ENCODE measurements around the gene DYNC1LI1. TPM values are rescaled to one million over a fixed set of nuclear protein-coding genes. Genes with fewer than 3 reads are reported as not detected.

Gene DYNC1LI1
- total RNA-seq, 1 experiment from 2014 or later, result 42.8 TPM

- DNase-seq (ENCODE audit: low spot score), result no peak
- H3K27me3 Mint-ChIP-seq (ENCODE audit: low read depth), result no peaks in the 10 kb centered on the region
- no peak overlapping the region for H3K27ac Mint-ChIP-seq
- no peak overlapping the region for H3K4me3 Mint-ChIP-seq
- TF ChIP-seq ATF2 (CRISPR knock-in tag; IDR thresholded peaks at IDR 0.05; ENCODE audit: borderline replicate concordance, low read depth), result no peak
- no peak for TF ChIP-seq ATF1 (CRISPR knock-in tag; IDR thresholded peaks at IDR 0.05)
- TF ChIP-seq SOX15 (CRISPR knock-in tag; IDR thresholded peaks at IDR 0.05), result no peak
- no peak for TF ChIP-seq AR (CRISPR knock-in tag; IDR thresholded peaks at IDR 0.05)
- TF ChIP-seq ZNF532 (CRISPR knock-in tag; IDR thresholded peaks at IDR 0.05; ENCODE audit: borderline replicate concordance), result no peak
- no peak for TF ChIP-seq ATF3 (CRISPR knock-in tag; conservative IDR thresholded peaks at IDR 0.05)
- no peak for TF ChIP-seq ESRRA (CRISPR knock-in tag; IDR thresholded peaks at IDR 0.05; ENCODE audit: borderline replicate concordance)
- no peak for TF ChIP-seq CBFB (CRISPR knock-in tag; IDR thresholded peaks at IDR 0.05; ENCODE audit: low read depth)
- TF ChIP-seq E2F4 (CRISPR knock-in tag; IDR thresholded peaks at IDR 0.05; ENCODE audit: borderline replicate concordance, low read depth), result no peak
- no peak for TF ChIP-seq IRF1 (CRISPR knock-in tag; IDR thresholded peaks at IDR 0.05)
- TF ChIP-seq TCF7 (CRISPR knock-in tag; IDR thresholded peaks at IDR 0.05; ENCODE audit: low read depth), result no peak
- TF ChIP-seq USF2 (CRISPR knock-in tag; IDR thresholded peaks at IDR 0.05), result no peak
- no peak for TF ChIP-seq NFE2L1 (CRISPR knock-in tag; IDR thresholded peaks at IDR 0.05)
- no peak for TF ChIP-seq ZSCAN18 (CRISPR knock-in tag; IDR thresholded peaks at IDR 0.05)
- no peak for TF ChIP-seq ZNF317 (CRISPR knock-in tag; IDR thresholded peaks at IDR 0.05; ENCODE audit: borderline replicate concordance, low read depth)
- ChIA-PET POLR2A (no interaction called here), CTCF (no interaction called here)
- no peak for ATAC-seq
- H3K9me3 Mint-ChIP-seq, result 0 out of 2 replicates have a peak, but pooled peaks cover 4% of the 10 kb centered on the region
- H3K36me3 Mint-ChIP-seq, result peaks cover 47% of the 10 kb centered on the region
- no peaks in the 10 kb centered on the region for H3K4me1 Mint-ChIP-seq
These were observed 44.9 kb downstream of the DYNC1LI1 start for GRCh38 chr3:32525720-32526119.

Data from WTC11 (cell line).